Measurements from ENCODE around the gene WHRN.

Gene WHRN

DNA sequence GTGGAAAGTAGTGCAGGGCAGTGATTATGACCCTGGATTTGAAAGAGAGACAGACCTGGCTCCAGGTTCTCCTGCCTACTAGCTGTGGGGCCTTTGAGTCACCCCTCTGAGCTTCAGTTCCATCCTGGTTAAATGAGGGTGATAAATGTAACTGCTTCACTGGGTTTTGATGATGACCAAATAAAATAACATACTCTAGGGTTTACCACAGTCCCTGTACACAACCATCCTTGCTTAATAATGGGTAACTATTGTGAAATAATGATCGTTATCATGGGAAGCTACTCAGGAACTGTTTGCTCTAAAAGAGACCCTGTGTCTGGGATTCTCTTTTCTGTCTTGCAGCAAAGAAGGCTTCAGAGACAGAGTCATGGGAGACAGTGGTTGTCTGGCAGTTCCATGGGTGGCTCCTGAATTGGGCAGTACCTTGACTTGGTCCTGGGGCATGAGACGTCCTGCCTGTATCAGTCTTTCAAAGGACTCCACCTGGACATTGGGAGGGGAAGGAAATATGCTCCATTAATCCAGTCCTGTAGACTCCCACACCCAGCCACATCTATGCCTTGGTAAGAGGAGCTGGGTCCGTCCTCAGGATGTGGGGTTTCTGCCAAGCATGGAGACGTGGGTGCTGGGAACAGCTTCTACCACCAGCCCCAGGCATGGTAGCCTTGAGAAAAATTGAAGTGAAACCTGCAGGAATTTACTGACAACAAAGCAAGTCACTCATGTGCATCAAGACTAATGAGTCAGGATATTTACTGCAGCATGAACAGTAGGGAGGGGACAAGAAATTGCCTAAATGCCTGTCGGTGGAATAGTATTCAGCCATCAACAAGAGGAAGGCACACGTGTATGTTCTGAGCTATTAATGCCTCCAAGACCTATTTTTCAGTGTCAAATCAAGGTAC lies 140.9 kb downstream of the WHRN start:
- peak; percentile 72 for DNase-seq (ENCODE audit: low read depth)

DNA sequence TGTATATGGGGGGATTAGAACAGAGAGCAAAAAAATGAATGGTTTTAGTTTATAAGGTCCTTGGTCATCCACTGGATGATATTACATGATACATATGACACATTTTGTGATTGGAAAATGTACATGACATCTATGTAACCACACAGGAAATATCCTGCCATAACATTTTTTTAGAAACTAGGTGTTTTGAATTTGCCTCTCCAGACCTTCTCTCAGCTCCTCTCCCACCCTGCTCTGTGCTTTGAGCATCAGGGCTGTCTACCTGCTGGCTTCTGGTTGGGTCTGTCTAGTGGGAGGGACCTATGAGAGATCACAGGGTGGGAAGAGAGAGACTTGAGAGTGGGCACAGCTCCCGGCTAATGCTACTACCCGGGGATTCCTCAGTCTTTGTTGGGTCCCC lies 141.8 kb downstream of the WHRN start:
- no peak for DNase-seq (ENCODE audit: low read depth)

DNA sequence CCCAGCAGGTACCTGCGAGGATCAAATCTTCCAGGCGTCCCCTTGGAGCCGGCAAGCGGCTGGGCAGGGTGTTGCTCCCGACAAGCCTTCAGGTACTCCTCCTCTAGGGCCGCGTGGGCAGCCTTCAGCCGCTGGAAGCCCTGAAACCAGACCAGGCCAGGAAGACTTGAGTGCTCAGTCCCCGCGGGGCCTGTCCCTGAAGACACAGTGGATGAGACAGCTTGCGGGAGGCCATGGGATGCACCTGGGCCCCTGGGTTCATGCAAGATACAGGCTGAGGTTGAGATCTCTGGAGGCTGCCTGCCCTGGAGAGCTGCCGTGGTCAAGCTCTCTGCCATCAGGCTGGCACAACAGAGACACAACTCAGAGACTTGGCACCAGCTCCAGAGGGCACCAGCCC lies 142.9 kb downstream of the WHRN start:
- no peak for DNase-seq (ENCODE audit: low read depth)

DNA sequence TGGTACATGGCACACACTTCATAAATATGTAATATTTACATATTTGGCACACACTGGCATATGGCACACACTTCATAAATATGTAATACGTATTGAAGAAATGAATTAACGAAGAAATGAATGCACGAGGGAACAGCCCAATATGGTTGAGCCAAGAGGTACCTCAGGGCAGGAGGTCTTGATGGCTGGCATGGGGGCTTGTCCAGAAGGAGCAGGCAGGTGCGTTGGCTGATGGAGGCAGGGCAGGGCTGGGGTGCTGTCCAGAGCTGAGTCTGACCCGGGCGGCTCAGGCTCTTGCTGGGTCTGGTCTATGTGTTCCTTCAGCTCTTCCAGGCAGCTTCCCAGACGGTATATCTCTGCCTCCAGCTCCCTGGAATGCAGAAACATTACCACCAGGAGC lies 143.7 kb downstream of the WHRN start:
- DNase-seq (ENCODE audit: low read depth): no peak

DNA sequence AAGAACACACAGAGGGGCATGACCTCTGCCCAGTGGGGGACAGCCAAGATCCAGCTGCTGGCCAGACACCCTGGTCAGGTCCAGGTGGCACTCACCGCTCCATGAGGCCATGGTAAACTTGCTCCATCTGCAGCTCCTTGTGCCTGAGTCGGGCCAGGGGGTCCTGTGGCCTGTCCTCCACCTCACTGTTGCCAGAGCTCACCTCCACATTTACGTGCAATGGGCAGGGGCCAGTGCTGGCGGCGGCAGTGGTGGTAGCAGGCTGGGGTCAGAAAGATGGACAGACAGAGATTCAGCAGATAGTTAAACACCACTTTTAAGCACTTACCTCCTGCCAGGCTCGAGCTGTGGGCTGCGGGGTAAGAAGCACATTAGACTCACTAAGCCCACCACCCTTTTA lies 145.5 kb downstream of the WHRN start:
- no peak for DNase-seq (ENCODE audit: low read depth)

DNA sequence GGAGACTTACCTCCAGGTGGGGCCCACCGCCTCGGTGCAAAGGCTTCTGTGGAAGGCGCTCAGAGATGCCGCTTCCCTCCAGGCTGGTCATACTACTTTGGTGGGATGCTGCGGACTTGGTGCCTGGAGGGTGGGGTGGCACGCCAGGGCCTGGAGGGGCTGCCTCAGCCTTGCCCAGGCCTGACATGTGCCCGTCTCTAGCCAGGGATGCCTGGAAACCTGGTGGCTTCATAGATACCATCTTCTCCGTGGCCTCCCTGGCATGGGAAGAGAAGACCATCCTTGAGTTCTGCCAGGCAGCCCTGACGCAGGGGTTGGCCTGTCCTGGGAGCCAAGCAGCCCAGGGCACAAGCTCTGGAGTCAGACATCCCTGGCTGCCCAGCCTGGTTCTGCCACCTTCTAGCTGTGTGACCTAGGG lies 147.4 kb downstream of the WHRN start:
- DNase-seq (ENCODE audit: low read depth): no peak

DNA sequence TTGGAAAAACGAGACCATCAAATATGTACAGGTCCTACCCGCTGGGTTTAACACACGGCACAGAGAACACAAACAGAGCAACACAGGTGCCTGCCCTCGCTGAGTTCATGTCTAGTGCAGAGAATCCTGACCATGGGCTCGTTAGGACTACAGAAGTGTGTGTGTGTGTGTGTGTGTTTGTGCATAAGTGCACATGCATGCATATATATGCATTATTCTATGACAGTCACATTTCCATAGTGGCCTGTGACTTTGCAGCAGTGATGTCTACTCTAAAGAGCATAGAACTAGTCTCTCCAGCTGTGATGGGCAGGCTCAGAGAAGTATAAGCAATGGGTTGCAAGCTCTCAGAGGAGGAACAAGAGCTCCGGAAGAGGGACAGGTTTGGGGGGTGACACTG lies 147.9 kb downstream of the WHRN start:
- DNase-seq (ENCODE audit: low read depth): no peak

DNA sequence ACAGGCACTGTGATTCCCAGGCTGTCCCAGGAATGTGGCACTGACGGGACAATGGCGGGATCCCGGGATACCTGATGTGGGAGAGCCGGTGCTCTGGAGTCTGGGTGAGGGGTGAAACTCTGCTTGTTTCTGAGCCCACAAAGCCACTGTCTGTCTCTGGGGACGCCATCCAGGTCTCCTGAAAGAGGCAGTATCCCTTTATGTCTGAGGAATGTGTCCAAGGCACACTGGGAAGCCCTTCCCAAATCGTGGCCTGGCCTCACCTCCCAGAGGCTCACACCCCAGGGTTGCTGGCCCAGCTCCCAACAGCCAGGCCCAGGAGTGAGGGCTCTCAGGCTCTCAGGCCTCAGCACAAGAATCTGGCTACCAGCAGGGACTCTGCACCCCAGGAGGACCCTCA lies 148.5 kb downstream of the WHRN start:
- no peak for DNase-seq (ENCODE audit: low read depth)

DNA sequence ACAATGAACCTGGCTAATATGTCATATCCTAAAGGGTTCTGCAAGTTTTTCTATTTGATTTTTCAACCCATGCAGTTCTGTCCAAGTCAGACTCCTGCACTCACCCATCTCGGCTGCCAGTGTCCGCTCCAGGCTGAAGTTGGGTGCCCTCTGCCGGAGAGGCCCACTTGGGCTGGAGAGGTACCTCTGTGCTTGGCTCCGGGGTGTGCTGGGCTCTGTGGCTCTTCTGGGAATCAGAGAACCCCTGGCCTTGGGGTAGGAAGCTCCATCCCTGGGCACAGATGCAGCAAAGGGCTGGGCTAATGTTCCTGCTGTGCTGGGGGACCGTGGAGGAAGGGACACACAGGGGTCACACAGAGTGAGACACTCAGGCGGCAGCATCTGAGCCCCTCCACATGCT lies 149.5 kb downstream of the WHRN start:
- no peak for DNase-seq (ENCODE audit: low read depth)

All from non-pigmented ciliary epithelial cell (primary cell).